ENCODE results near the gene RORC.

RORC gene

DNA sequence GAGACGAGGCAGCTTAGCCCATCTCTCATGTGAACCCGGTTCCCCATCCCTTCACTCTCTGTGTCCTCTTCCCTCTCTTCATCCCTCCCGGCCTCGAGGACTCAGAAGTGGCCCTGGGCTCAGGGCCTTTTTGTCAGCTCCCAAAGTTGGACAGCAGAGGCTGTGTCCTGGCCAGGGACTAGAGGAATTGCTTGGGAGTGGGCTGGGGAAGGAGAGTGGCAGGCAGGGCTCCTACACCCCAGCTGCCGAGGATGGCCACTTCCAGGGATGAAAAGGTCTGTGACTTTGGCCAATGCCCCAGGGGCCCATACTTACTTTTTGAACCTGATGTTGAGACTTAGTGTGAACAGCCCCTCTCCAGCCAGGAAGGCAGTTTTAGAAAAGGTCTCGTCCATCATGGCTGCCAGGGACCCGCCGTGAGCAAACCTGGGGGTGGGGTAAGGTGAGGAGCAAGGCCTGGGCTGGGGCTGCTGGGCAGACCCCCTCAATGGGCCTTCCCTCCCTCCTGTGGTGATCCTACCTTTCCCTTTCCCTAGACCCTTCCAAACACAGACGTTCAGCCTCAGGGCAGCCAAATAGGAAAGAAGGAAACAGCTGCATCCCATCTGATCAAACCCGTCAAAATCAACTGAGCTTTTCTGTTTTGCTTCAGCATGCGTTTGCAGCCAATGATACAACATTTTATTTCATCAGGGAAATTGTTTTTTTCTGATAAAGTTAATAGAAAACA, 16.4 kb upstream of the RORC start:
- no peak for DNase-seq (ENCODE audit: low read depth)

DNA sequence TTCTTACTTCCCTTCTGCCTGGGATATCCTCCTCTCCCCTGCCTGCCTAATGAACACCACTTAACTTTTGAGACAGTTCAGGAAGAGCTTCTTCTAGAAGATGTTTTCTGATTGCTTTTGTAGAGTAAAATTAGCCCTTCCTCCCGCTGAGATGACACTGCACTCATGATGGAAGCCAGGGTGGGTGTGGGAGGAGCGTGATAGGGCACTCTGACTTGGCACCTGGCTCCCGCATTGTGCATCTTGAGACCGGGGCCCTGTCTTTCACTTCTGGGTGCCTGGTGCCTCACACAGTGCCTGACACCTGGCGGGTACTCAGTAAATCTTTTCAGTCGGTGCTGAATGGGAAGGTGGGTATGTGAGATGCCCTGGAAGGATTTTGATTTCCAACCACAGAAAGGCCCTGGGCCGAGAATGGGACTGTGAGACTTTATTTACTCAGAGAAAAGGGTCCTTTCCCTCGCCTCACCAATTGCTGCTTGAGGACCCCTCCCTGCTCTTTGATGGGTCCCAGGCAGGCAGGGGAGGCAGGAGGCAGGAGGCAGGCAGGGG, 15.2 kb upstream of the RORC start:
- no peak for DNase-seq (ENCODE audit: low read depth)

DNA sequence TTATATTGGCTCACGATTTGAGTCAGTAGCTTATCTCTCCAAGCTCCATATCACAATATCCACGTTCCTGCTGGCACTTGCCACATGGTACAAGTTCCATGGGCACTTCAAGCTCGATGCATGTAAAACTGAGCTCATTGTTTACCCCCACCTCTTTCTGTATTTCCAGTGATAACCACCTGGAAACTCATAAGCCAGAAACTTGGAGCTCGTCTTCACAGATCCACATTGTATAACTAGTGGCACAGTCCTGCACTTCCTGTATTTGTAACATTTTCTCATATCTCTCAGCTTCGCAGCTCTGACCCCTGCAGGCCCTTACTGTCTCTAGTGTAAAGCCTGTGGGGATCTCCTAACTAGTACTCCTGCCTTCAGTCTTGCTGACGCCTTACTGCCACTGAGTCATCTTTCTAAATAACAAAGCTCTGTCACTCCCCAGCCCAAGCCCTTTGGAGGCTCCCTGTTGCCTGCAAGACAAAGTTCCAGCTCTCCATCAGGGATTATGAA, 14.5 kb upstream of the RORC start:
- no peak for DNase-seq (ENCODE audit: low read depth)

DNA sequence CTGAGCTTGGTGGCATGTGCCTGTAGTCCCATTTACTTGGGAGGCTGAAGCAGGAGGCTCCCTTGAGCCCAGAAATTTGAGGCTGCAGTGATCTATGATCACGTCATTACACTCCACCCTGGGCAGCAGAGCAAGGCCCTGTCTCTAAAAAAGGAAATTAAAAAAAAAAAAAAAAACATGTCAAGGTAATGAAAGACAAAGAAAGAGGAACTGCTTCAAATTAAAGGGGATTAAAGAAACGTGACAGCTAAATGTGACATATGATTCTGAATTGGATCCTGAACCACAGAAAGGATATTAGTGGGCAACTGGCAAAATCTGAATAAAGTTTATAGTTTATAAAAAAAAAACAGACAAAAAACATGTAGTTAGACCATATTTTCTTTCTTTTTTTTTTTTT, 11.8 kb upstream of the RORC start:
- no peak for DNase-seq (ENCODE audit: low read depth)

DNA sequence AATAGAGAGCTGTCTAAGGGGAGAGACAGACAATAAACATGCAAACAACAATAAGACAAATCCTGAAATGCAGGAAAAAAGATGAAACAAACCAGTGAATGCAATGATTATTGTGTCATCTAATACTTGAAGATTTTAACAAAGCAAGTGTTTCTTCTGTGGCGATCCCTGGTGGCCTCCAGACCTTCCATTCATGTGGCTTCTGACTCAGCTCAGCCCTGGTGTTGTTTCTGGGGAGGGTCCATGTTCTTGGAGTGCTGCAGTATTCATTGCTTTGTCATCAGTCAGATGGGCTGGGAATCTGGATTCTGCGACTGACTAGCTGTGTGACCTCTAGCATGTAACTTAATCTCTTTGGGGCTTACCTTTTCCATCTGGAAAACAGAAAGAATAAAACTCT, 9.5 kb upstream of the RORC start:
- no peak for DNase-seq (ENCODE audit: low read depth)

DNA sequence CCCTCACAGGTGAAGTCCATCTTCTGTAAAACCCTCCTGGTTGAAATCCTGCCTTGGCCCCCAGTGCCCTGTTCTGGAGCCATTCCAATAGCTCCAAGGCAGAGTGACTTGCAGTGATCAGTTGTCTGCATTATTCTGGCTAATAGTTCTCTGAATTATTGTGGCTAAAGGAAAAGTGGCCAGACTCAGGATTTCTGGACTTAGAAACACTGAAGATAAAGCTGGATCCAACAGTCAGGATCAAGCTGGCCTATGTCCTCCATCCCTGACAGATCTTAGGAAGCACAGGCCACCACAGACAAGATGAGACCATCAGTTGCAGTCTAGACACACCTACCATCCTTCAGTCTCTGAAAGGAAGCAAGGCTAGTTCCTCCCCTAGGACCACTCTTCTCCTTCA, 8.8 kb upstream of the RORC start:
- no peak for DNase-seq (ENCODE audit: low read depth)

DNA sequence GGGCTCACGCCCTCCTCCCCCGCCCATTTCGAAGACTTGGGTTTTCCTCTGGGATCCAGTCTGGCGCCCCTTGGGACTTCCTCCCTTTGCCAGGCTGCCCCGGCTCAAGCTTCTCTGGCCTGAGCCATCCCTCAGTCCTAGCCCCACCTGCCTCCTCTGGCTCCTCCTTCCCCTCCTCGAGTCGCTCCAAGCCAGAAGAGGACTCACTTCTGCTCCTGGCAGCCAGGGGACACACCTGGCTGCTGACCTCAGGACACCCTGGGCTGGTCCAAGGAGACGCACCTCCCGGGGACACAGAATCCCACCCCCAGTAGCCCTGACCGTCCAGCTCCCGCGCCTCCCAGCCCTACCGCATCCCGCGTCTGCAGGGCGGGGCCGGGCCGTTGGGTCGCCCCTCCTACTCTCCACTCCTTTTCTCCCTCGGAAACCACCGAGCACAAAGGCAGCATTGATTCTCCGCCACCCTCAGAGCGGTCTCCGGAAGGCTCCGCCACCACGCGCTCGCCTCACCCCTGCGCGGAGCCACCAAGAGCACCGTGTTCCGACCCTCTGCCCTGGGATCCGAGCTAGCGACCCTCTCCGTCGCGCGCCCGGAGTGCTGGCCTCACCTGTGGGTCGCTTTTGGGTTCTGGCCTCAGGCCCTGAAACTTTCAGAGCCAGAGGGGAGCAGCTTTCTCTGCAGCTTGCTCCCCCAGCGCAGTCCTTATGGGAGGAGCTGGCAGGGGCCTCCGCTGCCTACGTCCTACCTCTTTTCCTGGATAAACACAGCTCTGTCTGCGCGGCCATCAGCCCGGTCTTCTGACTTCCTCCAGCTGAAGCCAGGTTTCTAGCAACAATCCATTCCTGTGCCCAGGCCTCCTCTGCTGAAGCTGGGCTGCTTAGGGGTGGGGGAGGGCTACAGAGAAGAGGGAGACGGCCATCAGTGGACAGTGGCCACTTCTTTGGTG, 8.1 kb upstream of the RORC start, which contains the start of gene C2CD4D:
C2CD4D (minus strand) TSS at position 364 of the 947 bp plus-strand sequence. CDS start 831 bp downstream, outside the sequence.
- no peak for DNase-seq (ENCODE audit: low read depth)

DNA sequence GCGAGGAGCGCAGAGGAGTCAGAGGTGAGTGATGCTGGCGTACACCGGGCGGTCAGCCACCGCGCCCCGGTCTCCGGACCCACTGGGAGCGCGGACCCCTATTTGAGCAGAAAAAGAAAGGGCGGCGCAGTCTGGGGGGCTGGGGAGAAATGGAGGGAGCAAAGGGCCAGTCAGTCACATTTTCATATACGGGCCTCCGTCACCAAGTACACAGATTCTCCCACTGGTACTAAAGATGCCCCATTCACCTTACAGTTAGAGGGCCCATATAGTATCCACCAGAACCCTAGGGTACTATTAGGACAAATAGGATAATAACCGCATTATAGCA, 7.4 kb upstream of the RORC start:
- DNase-seq (ENCODE audit: low read depth): no peak

DNA sequence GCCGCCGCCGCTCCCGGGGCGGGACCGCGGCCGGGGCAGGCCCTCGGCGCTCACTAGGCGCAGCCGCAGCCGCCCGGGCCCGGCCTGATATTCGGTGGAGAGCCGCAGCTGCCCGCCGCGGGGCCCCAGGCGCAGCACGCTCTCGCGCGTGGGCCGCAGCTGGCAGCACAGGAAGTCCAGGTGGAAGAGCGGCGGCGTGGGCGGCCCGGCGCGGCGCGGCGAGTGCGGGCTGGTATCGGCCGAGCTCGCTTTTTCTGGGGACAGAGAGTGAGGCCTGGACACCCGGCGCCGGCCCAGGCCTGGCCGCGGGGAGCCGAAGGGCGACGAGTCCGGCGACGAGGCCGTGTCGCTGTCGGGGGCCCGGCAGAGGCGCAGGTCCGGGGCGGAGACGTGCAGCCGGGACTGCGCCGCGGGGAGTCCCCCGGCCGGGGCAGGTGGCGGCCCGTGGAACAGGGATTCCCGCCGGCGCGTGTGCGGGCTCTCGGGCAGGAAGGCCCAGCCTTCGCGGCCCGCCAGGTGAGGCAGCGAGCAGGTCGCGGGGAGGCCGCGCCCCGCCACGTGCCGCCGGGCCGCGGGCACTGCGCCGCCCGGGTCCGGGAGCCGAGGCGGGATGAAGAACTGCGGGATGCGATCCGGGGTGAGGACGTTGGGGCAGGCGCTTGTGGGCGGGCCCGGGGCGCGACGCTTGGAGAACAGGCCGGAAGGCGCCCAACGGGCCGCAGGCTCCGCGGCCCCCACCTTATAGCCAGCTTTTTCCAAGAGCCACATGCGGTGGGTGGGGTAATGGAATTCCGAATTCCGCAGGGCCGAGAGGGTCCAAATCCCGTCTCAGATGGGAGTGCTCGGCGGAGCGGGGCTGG, 6.8 kb upstream of the RORC start:
- DNase-seq (ENCODE audit: low read depth): no peak

DNA sequence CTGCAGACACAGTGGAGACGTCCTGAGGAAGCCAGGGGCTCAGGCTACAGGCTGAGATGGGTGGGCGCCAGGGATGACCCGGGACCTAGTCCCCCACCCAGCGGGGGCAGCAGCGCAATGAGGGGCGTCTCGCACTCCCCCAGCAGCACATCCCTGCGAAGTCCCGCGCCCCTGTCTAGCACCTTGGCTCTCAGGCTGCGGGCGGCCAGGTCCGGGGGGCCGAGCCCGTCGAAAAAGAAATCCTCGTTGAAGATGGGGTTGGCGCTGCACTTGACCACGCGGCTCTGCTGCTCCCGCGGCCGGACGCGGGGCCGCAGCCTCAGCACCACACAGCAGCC, 6.3 kb upstream of the RORC start:
- DNase-seq (ENCODE audit: low read depth): no peak

DNA sequence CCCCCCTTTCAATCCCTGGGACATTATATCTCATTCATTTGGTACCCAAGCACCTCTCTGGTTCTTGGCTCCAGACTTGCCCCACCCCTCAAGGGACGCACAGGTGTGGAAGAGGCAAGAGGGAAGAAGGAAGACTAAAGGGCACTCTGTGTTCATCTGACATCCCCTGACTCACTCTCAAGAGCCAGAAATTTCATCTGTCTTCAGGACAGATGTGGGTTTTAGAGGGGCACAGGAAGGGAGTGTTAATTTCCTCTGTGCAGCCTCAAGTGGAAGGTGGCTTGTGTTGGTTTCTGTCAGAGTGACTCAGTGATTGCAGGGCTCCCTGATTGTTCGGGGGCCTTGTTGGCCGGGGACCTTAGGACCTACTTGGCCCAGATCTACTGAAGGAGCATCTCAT, 5.6 kb upstream of the RORC start:
- no peak for DNase-seq (ENCODE audit: low read depth)

DNA sequence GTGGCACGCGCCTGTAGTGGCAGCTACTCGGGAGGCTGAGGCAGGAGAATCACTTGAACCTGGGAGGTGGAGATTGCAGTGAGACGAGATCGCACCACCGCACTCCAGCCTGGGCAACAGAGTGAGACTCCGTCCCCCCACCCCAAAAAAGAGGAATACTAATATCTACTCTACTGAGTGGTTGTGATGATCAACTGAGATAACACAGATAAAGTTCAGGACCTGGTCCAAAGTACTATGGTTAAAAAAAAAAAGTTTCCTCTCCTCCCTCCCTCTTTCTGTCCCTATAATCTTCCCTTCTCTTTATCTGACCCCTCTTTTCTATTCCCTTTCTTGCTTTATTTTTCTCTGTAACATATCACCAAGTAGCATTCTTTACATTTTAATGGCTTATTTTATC, 4.0 kb upstream of the RORC start:
- no peak for DNase-seq (ENCODE audit: low read depth)

DNA sequence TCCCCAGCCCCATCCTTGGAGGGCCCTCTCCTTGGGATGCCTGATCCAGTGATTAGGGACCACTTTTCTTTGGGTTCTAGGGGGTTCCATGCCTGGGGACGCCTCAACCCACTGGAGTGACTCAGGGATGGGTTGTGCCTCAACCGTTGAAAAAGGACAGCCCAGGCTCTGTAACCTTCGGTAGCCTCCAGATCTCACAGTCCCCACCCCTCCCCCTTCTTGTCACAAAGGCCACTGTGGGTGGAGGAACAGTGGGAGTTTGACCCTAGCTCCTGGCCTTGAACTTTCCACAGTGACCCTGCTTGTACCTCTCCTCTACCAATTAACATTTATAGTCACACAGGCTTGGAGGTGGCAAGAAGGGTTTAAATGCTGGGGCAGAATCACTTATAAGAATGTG, 2.6 kb upstream of the RORC start:
- no peak for DNase-seq (ENCODE audit: low read depth)

DNA sequence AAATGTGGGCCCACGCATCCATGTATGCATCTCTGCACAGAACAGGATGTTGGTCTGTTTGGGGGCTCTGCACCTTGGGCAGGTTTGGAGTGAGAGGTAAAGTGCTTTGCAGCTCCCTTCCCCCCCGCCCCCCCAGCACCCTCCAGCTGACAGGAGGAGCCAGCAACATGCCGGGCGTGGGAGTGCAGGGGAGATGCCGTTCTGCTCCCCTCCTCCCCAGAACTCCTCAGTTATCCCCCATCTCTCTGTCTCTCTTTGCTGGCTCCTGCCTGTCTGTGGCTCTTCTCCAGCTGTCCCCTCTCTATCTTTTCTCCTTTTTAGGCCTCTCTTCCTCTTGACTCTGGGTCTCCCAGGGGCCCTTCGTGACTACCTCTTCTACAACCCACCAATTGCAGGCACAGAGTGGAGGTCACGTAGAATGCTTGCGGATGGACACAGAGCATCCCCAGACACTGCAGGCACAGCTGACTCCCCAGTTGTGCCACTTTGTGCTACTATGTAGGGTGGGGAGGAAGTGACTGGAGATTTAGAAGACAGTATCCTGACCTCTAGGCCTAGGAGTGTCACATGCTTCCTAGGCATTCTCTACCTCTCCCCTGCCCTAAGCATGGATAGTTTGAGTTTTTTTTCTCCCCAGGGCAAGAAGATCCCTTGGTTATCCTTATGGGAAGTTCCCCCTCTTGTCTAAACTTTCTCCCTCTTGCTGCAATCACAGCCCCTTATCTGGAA, 1.7 kb upstream of the RORC start:
- no peak for DNase-seq (ENCODE audit: low read depth)

DNA sequence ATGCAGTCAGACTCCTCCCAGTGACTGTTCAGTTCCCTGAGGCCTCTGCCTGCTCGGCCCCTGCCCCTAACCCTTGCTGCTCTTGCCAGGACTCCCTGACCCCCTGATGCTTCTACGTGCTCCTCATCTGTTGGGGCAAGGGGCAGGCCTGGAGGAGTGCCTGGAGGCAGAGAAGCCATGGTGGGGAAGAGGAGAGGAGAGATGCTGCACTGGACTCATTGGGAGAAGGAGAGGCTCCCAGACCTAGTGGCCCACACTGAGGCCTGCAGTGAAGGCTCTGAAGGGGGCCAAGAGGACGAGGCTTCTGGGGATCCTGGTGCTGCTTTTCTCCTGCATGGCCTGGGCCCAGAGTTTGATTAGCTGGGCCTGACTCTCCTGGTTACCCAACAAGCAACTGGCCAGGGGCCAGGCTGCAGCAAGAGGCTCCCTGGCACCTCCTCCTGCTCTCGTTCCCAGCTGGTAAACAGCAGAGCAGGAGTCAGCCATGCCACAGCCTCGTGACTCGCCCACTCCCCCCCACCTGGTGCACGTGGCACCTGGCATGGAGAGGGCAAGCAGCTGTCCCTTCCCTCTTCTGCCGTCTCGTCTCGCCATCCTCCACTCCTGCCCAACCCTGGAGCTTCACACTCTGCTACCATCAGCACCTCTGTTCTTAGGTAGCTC, 847 bp upstream of the RORC start:
- no peak for DNase-seq (ENCODE audit: low read depth)

DNA sequence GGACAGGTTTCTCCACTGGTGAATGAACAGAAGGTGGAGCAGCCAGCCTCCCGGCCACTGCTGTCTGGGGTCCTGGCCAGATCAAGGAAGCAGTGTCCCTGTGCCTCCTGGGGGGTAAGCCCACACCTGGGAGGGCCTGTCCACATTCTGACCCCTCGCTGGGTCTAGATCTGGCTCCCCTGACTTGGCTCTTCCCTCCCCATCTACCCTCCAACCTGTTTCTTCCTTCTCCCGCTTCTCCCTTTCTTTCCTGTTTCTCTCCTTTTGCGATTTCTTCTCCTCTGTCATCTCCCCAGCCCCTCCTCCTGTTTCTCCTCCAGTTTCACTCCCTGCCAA, 378 bp downstream of the RORC start:
- no peak for DNase-seq (ENCODE audit: low read depth)

DNA sequence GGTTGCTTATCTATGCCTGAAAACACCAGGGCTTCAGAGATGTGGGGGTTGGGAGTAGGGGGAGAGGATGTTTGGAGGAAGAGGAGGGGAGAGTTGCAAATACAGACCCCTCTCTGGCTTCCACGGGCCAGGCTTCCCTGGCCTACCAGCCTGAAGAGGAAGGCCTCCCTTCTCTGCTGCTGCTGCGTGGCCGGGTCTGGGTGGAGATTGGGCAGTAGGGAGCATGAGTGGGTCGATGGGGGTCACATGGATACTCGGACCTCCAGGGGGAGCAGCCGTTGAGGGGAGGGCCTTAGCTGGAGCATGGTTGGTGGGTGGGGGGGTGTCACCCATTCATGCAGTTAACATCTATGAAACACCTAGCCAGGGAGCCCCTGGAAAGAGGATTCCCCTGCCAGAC, 1.5 kb downstream of the RORC start:
- no peak for DNase-seq (ENCODE audit: low read depth)

DNA sequence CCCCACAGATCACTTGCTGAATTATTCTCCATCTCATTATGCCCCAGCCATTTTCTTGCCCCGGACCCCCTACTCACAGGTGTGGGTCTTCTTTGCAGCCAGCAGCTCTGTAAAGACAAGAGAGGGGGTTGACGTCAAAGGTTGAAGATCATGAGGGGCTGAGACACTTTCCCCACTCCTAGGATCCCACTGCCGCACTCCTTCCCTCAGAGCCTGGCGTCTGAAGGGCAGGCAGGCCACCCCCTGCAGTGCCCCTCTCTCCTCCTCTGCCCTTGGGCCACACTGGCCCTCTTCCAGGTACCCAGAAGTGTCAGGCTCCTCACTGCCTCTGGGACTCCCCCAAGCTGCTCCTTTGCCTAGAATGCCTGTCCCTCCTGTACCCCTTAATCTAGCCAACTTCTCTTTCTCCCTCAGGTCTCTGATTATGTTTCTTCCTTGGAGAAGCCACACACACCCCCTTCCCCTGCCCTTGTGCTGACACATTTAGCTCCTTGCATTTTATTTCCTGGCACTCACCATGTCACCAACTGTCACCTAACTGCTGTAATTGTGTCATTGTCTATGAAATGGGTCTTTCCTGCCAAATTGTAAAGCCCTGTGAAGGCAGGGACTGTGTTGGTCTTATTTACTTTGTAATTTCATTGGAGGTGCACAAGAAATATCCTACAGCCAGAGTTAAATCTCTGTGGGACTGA, 2.1 kb downstream of the RORC start:
- no peak for DNase-seq (ENCODE audit: low read depth)

DNA sequence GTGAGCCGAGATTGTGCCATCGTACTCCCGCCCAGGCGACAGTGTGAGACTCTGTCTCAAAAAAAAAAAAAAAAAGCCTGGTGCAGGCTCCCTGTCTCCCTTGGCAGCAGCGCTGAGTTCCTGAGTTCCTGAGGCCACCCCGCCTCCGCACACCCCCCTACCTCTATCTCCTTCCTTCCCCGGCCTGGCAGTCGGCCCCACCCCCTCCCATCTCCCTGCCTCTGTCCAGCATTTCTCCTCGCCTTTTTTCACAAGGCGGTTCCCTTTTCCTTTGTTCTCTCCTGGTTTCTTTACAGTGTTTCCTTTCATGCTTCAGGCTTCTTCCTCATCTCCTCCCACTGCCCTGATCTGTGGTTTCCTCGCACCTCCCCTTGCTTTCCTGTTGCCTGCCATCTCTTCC, 2.7 kb downstream of the RORC start:
- no peak for DNase-seq (ENCODE audit: low read depth)

DNA sequence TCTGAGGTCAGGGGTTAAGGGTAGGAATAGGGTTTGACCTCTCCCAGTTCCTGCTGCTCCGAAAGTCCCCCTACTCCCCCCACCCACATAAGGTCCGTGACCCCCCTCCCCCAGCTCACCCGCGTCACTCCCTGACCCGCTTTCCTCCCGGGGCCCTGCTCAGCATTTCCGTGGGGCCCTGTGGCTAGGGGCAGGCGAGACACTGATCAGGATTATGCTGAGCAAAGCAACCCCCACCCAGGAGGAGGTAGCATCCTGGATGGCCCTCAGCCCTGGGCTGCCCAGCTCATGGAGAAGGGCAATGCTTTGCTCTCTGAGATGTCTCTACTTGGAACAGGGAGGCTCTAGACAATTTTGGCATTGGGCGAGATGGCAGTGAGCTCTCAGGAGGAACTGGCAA, 3.7 kb downstream of the RORC start:
- no peak for DNase-seq (ENCODE audit: low read depth)

All from stimulated activated CD8-positive, alpha-beta memory T cell treated with anti-CD3 and anti-CD28 coated beads, Interleukin-7, amount 100 ng/mL, for 24 hours (primary cell).